HEK293T (cell line): ENCODE results near the gene MAP9.

ENCODE experiments used
- ARNT ChIP-seq: fragments of 450-650 bp; IDR thresholded peaks from 2 replicates; pipeline ENCODE4 v1.6.1; 2017; ENCODE audit warnings: mild to moderate bottlenecking
- BHLHE40 ChIP-seq: fragments of 450-650 bp; IDR thresholded peaks from 2 replicates; pipeline ENCODE4 v1.6.1; 2016; ENCODE audit warnings: mild to moderate bottlenecking, moderate library complexity, borderline replicate concordance
- ELF4 ChIP-seq: fragments of 450-650 bp; IDR thresholded peaks from 2 replicates; pipeline ENCODE4 v1.6.1; 2017; ENCODE audit warnings: antibody characterized with exemption
- FOXA1 ChIP-seq: fragments of 450-650 bp; IDR thresholded peaks from 2 replicates; pipeline ENCODE4 v1.6.1; 2016; ENCODE audit warnings: mild to moderate bottlenecking
- NFRKB ChIP-seq: fragments of 450-650 bp; IDR thresholded peaks from 2 replicates; pipeline ENCODE4 v1.6.1; 2016; ENCODE audit warnings: mild to moderate bottlenecking, moderate library complexity
- SP1 ChIP-seq: fragments of 450-650 bp; IDR thresholded peaks from 2 replicates; pipeline ENCODE4 v1.6.1; 2017
- SUZ12 ChIP-seq: fragments of 450-650 bp; IDR thresholded peaks from 2 replicates; pipeline ENCODE4 v1.6.1; 2016; ENCODE audit warnings: mild to moderate bottlenecking

- no peak for TF ChIP-seq ELF4
- TF ChIP-seq SUZ12: no peak
- no peak for TF ChIP-seq NFRKB
- no peak for TF ChIP-seq BHLHE40
- no peak for TF ChIP-seq SP1
- TF ChIP-seq ARNT: no peak
- no peak for TF ChIP-seq FOXA1
Observed at GRCh38 chr4:155411546-155411945, 34.8 kb upstream of the MAP9 start.
